HG02763 (cell line): ENCODE measurements around the gene IRF4.

Experiments
- ATAC-seq: cut with Tn5 transposase; IDR thresholded peaks from one replicate; pipeline ENCODE4 v1.9.1; 2021; ENCODE audit warnings: mild to moderate bottlenecking, moderate library complexity; ENCODE audit not compliant: unreplicated experiment

The IRF4 gene

DNA sequence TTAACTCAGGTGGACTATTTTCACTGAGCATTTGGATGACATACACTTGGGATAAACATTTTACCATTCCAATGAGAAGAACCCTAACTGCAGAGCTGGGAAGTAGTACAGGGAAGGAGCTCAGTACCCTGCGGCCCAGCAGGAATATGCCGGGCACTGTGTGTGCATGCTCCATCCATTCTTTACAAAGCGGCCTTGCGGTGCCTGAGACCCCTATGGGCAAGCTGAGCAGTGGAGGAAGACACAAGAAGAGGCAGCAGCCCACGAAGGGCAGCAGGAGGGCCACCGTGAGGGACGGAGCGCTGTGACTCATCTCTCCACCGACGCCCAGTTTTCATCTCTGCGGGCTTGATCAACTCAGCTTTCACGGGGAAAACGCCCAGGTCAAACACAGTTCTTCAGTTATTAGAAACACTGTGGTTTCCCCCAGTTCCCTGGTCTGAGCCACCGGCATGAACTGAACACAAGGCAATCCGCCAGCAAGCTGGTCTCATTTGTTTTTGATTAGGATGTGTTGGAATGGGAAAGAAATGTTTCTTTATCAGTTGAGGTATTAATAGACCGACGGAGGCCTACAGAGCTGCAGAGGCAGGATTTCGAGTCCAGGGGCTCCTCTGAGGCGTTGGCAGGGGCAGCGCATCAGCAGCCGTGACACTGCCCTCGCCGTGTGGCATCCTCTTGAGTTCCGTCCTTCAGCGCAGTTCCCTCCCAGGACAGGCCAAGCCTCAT lies 44.9 kb downstream of the IRF4 start:
- no peak for ATAC-seq

DNA sequence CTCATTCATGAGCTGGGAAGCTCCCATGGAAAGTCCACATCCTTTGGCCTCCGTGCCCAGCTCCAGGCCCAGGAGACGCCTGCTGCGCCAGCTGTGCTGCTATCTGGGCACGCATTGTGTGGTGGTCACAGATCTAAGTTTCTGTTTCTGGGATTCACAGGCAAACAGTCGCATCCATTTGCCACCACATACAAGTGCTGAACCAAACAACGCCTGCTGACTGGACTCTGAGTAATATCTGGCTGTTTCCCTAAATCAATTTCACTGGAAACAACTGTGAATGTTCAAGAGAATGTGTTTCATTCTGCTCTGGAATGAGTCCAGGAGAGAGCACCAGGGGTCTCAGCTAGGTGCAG lies 45.5 kb downstream of the IRF4 start:
- ATAC-seq: no peak

DNA sequence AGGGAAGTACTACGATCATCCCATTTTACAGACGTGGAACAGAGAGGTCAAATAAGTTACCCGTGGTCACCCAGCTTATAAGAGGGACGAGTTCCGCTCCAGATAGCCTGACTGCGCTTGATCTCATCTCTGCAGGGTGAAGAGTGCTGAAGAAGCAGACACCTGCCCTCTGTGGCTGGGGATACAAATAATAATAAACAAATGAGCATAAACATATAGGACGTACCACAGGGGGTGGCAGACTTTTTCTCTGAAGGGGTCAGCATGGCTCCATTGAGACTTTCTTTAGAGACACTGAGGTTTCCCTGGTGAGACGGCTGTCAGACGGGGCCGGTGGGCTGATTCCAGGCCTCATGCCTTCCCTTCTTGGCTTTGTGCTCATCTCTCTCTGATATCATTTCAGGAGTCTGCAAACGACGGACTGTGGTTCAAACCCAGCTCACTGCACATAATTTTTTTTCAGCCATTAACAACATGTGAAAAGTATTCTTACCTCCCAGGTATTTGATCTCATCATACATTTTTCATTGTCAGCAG lies 47.1 kb downstream of the IRF4 start:
- ATAC-seq: no peak

DNA sequence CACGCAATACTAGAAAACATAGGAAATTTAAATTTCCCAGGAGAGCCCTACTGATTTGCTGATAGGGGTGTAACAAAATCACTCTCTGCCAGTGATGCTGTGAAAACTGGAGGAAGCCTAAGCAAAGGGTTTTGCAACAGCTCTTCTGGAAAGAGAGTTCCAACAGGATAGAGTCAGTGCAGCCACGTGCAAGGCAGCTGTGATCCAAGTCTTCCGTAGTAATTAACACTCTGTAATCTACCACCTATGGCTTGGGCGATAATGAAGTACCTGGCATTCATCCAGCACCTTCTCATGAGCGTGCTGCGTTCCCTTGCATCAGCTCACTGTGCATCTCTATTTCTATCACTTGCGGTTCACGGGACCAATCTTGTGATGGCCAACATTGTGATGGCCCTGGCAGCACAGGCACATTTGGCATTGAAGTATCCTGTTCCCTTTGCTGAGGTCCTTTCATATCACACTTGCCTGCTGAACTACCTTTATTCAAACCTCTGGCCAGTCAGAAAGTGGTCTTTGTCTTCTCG lies 48.2 kb downstream of the IRF4 start:
- ATAC-seq: no peak

DNA sequence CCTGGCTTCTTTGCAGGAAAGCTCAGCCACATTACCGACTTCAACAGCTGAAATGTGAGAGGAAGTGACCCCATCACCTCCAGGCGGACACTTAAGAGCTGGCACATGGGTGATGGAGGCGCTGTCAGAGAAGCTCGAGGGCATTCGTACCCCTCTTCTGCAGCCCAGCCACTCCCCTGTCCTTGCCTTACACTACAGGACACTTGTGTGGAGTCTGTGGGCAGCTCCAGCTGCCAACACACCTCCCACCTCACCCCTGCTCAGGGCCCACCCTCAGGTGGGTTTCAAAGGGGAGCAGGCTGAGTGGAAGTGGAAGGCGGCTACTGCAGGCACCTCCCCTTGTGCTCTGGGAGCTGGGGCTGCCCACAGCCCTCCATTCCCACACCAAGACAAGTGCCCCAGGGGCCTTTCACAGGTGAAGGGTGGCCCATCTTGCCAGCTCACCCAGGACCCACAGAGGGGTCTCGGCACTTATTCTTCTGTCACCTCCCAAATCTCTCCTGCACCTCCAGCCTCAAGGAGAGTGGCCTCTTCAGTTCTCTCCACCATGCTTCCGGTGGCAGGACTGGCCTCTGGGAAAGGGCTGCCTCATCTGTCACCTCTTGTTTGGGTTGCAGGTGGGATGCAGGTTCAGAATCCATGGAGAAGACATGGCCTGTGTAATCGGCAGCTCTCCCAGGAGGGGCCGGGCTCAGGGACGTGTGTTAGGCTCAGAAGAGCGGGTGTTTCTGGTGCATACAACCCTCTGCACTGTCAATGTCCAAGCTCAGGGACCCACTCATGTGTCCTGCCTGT lies 49.8 kb downstream of the IRF4 start:
- no peak for ATAC-seq

DNA sequence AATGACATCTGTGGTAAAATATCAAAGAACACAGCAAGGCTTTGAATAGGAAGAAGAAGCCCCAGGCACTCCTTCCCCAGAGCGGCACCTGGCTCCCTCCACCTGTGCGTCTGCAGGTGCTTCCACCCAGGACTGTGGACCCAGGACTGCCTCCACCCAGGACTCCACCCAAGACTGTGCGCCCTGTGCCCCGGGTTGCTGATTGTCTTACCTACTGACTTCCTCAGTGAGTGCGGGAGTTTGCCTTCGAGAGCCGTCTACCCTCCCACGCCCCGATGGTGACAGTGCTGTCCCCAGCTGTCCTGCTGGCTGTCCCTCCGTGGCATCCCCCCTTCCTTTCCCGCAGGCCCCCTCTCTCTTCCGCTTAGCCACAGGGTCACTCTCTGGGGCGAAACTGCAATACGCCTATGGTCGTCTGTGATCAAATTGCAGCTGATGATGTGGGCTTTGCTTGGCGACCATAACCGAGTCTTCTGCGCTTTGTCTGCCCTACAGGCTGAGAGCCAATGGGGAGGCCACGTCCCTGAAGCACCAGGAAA lies 52.1 kb downstream of the IRF4 start:
- ATAC-seq: no peak

DNA sequence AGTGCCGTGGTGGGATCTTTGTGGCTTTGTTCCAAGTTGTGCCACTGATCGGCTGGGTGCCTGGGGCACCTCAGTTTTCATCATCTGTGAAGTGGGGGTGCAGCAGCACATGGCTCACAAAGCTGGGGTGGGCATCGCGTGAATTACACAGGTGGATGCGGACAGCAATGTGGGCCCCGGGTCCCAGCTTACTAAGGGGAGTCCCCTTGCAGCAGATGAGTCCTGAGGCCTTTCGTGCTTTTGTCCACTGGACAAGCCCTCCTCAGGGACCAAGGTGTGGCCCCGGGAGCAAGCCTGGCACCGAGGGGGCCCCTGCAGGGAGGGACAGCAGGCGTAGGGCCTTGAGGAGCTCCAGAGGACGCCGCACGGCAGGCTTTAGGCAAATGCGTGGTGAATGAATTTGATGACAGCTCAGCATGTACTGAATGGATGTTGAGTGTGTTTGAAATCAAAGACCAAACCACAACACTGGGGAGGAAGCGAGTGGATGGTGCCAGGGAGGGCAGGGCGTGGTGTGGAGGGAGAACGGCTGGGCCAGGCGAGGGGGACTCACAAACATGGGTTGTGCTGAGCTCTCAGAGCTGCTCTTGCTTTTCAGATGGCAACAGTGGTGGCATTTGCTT lies 53.2 kb downstream of the IRF4 start:
- ATAC-seq: no peak

DNA sequence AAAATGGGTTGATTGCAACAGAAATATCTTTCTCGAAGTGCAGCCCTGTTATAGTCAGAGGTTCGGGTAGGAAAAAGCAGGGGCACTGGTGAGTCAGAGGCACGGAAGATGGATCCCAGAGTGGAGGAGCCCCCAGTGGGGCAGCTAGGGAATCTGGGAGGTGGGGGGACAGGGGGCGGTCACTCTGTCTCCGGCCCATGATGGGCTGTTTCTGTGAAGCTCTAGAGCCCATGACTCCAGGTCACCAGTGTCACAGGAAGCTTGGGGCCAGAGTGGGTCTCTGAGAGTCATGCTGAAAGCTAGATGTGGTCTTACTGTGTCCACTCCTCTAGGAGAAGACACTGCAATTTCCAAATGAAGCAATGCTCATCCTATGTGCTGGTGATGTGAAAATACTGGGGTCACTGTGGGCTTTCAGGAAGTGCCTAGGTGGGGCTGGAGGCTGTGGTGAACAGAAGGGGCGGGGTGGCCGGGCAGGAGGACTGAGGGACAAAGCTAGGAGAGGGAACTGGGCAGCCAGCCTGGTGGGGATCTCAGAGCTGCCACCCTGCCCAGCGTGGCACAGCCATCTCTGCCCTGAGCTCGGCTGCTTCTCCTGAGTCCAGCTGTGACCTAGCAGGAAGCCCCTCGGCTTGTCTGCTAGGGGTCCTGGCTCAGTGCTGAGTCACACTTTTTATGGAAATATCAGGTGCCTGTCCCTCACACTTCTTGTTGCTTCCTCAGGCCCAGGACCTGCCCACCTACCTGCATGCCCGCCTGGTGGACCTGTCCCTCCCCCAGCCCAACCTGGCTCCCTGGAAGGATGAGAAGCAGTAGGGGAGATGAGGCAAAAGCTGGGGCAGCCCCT lies 54.2 kb downstream of the IRF4 start:
- no peak for ATAC-seq

DNA sequence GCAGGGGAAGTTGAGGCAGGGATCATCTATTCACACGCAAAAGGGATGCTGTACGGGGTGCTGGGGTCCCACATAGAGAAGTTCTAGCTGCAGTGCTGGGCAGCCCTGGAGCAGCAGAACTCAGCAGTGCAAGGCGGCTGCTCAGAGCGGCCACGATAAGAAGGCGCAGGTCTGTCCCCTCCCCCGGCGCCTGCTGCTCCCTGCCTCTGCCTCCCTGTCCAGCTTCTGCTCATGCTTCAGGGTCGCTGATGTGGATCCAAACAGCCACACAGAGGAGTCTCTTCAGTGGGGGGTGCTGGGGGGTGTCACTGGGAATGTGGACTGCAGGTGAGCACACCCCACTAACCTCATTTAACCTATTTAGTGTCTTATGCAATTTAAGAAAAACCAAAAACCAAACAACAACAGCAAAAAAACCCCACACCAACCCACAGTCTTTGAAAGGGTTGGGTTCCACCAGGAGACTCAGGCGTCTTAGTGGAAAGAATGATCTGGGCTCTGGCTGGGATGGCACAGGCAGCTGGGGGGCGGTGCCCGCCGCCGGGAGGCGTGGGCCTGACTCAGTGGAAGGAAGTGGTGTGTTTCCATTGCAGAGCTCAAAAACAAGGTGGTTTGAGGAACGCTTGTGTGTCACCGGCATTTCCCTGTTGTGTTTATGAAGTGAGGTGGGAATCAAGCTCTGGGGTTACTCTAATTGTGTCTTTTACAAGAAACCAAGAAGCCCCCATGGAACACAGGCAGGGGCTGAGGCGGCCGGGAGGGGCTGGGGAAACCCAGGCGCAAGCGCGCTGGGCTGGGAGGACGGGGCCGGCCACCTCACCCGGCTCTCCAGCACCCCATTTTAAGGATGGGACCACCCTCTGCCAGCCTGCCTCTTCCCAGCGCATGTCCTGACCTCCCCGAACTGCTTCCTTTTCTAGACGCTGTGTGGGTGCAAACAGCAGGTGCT lies 55.1 kb downstream of the IRF4 start:
- ATAC-seq: no peak

DNA sequence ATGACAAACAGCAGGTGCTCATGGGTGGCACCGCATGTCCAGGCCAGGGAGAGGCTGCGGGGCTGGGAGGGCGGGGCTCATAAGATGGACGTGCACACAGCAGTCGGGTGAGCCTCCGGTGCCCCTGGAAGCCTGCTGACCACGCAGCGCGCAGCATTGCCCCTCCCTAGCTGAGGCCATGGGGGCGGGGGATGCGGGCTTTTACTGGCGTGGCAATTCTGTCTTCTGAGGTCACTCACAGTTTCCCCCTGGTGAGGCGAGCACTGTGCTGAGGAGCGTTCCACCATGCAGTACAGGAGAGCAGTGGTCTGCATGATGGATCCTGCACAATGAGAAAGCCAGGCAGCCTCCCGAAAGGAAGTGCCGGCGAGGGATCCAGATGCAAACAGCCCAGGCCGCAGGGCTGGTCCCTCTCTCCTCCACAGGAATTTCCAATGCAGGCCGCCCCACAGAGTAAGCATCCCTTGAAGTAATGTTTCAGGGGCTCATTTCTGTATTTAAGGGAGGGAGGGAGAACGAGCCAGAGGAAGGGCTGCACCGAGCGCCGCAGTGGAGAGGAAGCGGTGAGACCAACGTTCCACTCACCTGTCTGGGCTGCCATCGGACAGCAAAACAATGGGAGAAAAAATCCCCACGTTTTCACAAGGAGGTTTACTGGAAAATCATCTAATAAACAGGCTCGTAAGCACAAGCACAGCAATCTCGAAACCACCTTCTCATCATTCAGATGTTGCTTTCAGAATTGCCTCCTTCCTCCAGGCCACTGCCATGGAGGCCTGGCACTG lies 56.0 kb downstream of the IRF4 start:
- no peak for ATAC-seq

DNA sequence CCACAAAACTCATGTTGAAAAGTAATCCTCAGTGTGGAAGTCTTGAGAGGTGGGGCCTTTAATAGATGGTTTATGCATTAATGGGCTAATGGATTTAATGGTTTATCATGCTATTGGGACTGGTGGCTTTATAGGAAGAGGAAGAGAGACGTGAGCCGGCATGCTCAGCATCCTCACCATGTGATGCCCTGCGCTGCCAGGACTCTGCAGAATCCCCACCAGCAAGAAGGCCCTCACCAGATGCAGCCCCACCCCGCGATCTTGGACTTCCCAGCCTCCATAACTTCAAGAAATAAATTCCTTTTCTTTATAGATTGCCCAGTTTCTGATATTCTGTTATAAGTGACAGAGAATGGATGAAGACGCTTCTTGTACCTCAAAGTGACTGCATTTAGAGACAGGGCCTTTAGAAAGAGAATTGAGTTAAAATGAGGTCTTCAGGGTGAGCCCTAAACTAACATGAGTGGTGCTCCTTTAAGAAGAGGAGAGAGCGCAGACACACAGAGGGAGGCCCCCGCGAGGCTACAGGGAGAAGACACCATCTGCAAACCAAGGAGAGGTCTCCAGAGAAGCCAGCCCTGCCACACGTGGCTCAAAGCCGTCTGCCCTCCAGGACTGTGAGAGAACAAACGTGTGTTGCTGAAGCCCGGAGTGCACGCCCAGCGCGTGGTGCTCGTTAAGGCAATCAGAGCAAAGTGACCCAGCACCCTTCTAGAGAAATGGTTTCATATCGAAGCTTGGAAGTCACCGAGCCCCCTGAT lies 56.9 kb downstream of the IRF4 start:
- ATAC-seq: no peak

DNA sequence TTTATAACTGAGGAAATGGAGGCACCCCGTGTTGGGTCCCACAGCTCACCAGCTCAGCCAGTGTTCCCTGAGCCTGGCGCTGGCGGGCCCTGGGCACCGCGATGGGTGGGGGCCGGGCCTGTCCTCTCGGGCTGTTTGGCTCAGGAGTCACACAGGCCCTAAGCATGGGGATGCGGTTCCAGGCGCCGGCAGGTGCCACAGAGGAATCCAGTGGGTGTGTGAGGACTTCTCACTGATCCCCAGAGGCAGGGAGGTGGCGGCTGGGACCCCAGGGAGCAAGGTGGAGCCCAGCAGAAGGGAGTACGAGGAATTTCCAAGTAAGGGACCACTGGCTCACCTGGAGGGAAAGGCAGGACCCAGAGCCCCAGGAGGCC lies 57.5 kb downstream of the IRF4 start:
- no peak for ATAC-seq

DNA sequence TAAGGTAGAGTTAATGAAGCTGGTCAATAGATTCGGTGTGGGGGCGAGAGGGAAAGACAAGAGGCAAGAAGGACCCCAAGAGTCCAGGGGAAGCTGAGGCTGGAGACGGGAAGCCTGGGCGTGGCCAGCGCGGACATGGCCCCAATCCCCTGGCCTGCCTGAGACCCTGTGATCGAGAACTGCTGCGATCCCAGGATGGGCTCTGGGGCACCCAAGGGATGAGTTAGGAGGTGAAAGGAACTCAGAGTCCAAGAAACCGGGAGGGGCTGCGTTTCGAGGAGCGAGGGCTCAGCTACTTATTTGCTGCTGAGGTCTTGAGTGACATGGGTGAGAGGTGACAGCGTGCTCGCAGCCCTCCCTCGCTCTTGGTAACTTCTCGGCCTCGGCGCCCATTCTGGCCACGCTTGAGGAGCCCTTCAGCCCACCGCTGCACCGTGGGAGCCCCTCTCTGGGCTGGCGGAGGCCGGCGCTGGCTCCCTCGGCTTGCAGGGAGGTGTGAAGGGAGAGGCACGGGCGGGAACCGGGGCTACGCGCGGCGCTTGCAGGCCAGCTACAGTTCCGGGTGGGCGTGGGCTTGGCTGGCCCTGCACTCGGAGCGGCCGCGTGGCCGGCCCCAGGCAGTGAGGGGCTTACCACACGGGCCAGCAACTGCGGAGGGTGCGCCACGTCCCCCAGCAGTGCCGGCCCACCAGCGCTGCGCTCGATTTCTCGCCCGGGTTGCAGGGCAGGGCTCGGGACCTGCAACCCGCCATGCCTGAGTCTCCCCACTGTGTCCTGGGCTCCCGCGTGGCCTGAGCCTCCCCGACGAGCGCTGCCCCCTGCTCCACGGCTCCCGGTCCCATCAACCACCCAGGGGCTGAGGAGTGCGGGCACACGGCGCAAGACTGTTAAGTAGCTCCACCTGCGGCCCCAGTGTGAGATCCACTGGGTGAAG lies 58.2 kb downstream of the IRF4 start:
- no peak for ATAC-seq

DNA sequence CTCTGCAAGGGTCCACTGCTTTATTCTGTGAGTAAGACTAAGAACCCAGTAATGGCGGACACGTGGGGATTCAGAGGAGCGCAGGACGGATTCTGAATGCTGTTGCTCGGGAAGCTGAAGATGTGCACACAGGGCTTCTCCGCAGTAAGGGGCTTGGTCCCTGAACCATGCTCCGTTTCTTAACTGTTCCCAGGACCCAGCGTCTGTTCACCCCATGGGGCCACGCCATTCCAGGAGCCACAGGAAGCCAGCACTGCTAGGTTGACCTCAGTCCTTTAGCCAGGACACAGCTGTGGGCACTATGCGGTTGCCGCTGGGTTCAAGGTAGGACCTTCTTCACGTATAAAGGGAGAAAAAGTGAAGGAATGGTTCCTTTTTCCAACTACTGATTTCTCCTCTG lies 59.8 kb downstream of the IRF4 start:
- no peak for ATAC-seq

DNA sequence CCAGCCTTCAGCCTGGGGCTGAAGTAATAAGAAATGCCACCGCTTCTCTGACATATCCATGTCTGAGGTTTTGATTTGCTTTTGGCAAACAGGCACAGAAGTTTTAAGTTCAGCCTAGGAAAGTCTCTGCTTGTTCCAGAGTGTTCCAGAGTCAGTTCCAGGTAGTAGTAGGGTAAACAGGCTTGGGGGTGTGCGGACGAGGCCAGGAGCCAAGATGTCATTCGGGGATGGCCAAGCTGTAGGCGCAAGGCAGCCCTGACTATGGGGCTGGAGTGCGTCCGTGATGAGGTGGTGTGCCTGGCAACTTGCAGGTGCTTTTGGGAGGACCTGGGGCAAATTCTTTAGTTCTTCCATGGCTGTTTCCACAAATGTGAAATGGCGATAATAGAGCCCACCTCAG lies 60.3 kb downstream of the IRF4 start:
- ATAC-seq: no peak

DNA sequence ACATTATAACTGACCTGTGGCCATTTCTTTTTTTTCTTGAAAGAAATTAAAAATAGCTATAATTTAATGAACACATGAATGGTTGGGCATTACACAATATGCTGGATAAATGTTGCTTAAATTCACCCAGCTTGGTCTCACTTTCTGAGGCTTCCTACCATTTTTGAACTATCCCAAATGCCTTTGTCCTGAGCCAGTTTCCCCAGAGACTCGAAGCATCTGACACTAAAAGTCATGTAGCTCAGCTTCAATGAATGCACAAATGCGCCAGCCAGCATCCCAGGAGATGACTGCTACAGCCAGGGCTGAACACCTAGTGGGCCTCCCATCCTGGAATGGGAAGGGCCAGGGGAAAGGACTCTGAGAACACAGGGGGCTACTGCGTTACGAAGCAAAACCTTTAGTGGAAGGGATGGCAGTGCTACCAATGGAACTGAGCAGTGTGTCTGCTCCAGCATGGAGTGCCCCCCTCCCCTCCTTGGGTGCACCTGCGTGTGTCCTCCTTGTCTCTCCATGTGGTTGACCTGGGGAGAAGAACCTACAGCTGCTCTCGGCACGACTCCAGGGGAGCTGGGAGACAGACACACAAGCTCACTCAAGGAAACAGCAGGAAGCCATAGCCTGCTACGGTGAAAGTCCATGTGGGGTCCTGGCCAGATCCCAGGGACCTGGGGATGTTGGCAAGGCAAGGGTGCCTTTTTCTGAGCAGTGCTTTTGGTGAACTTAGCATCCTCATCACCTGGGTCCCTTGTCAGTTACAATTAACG lies 60.9 kb downstream of the IRF4 start:
- ATAC-seq: no peak
